ENCODE data around the gene ATP5ME.
"Not testable (repeated sequence)": the region's sequence is repeated elsewhere in the genome, so short reads cannot be mapped to it uniquely, and the experiment has no call there.

ATP5ME gene

DNA sequence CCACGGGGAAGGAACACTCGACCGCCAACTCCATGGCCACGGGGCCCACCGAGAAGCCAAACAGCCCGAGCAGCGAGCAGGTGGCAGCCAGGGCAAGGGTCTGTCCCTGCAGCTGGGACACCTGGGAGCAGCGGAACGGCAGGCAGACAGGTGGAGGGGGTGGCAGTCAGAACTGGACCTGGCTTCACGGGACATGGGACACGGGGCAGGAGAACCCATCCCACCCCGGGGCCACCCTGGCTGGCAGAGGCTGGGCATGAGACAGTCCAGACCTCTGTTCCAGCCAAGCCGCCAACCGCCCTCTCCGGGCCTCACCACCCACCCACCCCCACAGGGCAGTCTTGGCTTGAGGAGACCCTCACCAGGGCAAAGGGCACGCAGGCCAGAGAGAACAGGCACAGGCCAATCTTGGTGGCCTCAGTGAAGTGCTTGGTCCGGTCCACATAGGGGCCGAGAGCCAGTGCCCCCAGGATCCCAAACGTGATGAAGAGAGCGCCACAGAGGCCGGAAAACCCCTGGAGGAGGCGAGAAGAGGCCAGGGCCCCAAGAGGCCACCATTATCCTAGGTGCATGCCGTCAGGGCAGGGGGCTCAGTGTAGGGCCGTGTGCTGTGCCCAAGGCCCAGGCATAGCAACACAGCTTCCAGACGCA lies 9.3 kb upstream of the ATP5ME start:
- no peak for DNase-seq

DNA sequence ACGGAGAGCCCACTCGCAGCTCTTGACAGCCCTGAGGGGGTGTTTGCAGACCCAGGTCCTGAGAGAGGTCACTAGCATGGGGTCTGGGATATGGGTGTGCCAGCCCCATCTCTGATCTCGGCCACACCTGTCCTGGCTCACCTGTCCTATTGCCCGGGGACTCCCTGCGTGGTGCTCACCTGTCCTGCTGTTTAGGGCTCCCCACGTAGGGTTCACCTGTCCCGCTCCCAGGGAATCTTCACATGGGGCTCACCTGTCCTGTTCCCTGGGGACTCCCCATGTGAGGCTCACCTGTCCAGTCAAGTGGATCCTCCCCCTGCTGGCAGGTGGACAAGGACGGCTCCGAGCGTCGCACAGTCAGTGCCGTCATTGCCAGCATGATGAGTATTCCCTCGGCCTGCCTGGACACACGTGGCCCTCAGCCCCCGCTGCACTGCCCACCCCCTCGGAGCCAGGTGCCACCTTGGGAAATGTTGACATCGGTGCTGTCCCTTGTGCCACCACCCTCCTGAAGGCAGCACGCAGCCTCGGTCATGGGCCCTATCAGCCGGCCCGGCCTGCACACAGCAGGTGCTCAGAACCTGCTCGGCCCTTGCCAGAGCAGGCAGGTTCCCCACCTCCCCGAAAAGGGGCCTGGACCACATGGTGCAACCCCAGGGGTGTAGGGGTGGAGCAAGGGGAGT lies 8.6 kb upstream of the ATP5ME start:
- DNase-seq, result no peak

DNA sequence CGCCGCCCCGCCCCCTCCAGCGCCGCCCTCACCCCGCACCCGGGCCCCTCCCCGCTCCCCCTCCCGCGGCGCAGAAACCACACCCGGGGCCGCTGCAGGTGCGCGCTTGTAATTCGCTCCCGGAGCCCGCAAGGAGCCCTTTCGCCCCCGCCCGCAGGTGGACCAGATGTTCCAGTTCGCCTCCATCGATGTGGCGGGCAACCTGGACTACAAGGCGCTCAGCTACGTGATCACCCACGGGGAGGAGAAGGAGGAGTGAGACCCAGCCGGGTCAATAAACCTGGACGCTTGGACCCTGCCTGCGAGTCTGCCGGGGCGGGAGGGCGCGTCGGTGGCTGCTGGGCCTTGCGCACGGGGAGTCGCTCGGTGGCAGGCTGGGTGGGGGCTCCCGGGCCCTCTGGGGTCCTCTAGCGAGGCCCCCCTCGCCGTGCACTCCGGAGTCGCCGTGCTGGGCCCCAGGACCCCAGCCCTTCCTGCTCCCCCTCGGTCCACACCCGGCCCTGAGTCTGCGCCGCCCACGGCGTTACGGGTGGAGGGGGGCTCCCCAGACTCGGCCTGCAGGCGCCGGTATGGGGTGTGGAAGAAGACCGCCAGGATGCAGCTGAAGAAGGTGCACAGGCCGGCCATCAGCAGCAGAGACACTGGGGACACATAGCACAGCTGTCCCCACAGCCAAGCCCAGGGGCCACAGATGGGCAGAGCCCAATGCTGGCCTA lies 7.8 kb upstream of the ATP5ME start:
- DNase-seq, result peak in 1 of 4 experiments; percentile 35

DNA sequence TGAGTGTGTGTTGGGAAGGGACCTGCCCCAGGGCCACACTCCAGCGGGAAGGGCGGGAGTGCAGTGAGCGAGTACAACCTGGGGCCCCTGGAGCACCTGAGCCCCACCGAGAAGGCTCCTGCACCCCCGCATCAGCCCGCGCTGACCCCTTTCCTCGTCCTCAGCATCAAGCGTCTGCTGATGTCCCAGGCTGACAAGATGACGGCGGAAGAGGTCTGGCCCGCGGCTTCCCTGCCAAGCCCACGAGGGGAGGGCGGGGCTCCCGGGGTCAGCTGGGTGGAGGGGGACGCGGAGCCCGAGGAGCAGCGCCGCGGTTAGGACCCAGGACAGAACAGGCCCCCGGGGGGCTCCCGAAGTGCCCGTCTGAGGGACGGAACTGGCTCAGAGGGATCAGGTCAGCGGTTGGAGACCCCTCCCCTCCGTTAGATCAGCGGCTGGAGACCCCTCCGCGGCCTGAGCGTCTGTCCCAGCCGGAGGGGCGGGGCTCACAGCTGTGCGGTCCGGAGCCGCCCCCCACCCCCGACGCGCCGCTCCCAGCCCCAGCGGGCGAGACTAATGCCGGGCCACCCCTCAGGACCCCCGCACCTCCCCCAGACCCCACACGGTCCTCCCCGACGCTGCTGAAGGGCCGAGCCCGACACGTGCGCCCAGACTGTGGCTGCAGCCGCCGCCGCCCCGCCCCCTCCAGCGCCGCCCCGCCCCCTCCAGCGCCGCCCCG lies 7.0 kb upstream of the ATP5ME start:
- peak in 1 of 4 experiments; percentile 31 for DNase-seq

DNA sequence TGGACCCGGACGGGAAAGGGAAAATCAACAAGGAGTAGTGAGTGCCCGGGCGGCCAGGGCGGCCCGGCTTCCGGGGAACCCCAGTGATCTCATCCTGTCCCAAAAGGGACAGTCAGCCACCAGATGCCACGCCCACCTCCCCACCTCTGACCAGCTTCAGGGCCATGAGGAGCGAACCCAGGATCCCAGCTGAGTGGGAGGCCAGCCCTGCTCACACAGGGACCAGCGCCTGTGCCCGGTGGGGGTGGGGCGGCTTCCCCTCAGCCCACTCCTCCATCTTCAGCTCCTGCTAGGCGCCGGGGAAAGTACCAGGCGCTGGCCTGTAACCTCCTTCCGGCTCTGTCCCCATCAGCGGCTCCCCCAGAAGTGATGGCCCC lies 6.5 kb upstream of the ATP5ME start:
- DNase-seq, result no peak

DNA sequence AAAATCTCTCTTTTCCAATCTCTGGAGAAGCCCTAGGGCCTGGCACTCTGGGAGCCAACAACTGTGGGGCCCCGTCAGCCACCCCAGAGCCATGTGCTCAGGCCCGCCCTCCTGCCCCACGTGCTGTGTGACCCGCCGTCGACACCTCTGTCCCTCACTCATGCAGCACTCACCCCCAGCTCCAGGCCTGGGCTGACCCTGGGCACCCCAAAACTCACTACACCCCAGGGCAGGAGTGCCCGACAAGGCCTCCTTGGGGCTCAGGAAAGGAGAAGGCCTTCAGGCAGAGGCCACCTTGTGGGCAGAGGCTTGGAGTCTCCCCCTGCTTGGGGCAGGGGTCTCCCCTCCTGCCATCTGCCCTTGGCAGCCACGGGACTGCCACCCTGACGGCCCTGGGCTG lies 6.0 kb upstream of the ATP5ME start:
- no peak for DNase-seq

DNA sequence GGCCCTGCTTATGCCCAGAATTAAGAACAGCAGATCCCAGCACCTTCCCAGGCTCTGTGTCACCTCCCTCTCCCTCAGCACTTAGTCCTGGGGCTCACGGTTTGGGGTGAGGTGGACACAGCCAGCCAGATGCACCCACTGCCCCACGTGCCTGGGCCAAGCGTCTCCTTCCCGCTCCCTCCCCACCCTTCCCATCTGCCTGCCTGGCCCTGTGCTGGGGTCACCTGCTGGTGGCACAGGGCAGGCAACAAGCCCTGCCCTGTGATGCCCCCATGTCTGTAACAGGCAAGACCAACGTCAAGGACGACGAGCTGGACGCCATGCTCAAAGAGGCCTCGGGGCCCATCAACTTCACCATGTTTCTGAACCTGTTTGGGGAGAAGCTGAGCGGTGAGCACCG lies 5.6 kb upstream of the ATP5ME start:
- DNase-seq, result no peak

DNA sequence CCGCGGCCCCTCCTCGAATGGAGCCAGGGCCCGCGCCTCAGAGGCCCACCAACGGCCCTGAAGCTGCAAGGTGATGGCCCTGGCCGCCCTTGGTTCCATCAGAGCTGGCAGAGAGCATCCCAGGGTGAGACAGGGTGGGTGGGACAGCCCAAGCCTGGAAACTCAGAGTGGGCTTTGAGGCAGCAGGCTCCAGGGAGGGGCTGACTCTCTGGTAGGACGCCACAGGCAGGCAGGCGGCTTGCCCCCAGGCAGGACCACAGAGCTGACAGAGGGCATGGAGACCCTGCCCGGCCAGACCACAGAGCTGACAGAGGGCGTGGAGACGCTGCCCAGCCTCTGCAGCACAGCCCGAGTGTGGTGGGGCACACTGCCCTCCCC lies 5.0 kb upstream of the ATP5ME start:
- DNase-seq, result no peak

DNA sequence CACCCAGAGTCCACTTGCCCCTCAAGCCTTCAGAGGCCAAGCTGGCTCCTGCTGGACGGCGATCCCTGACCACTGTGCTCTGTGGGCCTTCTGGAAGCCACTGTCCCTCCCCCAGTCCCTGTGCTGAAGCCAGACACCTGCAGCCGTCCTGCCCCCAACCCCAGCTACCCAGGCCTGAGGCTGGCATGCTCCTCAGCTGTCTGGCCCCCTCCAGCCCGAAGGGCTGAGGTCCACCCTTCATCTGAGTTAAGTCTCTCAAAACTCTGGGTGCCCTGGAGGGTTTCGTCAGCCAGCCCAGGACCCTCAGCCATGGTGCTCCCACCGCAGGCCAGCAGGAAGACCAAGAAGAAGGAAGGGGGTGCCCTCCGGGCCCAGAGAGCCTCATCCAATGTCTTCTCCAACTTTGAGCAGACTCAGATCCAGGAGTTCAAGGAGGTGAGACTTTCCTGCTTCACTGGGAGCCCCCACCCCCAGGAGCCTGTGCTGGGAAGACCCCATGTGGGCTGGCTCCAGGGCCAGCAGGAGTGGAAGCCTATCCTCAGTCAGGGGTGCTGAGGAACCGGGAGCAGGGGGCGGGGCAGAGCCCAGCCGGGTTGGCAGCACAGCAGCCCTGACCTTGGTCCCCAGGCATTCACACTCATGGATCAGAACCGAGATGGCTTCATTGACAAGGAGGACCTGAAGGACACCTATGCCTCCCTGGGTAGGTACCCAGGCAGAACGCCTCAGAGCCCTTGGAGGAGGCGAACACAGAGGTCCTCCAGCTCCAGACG lies 4.4 kb upstream of the ATP5ME start:
- DNase-seq, result no peak

DNA sequence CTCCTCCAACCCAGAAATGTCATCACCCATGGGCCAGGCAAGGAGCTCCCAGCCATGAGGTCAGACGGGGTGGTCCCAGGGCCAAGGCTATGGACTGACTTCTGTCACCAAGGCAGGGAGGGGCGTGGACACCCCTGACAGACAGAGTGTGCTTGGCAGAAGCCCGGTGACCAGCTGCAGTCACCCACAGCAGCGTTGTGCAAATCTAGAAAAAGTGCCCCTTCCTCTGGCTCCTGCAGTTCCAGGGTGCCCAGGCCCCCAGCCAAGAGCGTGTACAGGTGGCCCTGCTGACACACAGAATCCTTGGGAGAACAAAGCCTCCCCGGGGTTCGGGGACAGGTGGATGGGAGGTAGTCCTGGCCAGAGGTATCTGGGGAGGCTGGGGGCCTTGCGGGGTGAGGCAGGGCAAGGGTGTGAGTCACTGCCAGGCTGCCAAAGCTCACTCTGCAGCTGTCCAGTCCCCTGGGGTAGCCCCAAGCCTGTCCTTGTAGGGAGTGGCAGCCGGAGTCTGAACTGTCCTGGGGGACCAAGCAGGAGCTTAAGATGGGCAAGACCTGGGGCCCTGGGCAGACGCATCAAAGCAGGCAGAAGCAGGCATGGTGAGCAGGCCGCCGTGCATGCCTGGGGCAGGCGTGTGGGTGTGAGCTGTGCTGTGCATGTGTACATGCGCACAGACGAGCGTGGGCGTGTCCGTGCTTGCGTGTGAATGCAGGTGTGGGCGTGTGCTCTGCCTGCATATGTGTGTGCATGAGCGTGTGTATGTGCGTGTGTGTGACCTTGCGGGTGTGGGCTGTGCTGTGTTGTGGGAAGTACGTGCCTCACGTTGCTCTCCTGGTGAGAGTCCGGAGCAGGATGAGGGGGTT lies 3.6 kb upstream of the ATP5ME start:
- no peak for DNase-seq

DNA sequence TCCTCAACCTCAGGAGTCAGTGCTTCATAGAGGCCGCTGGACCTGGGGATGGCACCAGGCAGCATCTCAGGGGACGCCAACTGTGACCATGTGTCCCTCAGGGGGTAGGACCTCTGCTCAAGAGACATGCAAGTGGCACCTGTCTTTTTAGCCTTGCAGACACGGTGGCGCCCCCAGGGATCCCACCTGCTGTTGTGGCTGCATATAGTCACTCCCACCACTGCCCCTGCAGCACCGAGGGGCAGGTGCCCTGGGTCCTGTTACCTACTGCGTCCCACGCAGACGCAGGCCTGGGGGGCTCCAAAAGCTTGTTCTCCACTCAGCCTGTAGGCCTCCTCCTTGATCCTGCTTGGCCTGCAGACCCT lies 2.8 kb upstream of the ATP5ME start:
- DNase-seq, result no peak

DNA sequence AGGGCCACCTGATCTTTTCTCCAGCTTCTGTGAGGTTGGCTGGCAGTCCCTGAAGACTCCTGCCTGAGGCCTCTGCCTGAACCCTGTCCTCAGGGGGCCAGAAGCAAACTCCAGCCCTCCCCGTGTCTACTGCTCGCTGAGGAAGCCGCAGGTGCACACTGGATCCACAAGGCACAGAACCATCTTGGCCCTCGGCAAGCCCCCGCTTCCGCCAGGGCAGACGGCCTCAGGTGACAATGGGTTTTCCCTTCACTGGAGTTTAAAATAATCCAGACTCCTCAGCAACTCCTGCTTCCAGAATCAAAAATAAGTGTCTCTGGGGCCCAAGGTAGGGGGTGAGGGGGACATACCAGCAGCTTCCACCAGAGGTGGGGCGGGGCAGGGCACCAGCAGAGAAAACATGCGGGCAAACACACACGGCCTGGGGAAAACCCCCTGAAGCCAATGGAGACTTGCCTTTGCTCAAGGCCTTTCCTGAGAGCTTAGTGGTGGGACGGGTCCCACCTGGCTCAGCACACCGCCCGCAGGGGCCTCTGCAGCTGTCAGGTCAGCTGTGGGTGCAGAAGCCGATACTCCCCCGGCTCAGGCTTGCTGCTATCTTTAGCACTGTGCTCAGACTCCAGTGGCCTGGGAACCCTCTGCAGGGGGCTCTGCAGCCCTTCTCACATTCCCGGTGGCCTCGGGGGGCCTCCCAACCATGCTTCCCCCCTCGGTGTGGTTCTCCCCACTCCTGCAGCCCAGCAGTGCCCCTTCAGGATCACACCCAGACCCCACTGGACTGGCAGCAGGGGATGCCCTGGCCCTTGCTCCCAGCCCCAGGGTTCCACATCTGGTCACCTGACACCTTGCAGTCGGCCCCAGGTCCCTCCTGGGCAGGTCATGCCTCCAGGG lies 2.1 kb upstream of the ATP5ME start:
- no peak for DNase-seq

DNA sequence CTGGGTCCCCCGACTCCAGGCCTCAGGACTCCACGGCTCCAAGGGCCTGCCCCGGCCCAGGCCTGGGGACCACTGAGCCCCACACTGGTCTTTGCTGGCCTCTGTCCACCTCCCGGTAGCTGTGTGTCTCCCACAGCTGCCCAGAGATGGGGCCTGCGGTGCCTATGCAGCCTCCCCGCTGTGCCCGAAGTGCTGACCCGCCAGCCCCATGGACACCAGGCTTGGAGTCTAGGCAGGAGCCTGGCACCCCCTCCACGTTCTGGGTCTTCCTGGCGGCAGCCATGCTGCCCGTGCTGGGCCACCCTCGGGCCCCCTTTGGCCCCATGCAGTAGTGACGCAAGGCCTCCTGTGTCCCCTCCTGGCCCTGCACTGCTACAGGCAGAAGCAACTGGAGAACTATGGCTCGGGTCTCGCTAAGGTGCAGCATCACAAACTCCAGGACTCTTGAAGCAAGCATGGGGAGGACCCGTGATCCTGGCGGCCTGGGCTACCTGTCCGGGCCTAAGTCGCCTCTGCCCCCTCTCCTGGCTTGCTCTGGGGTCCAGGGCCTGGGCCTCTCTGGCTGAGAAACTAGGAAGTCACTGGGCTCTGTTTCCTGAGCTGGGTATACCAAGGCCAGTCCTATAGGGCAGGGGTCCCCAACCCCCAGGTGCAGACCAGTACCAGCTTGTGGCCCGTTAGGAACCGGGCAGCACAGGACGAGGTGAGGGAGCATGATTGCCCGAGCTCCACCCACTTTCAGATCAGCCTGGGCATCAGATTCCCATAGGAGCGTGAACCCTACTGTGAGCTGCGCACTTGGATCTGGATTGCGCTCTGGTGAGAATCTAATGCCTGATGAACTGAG lies 1.2 kb upstream of the ATP5ME start:
- DNase-seq, result no peak

DNA sequence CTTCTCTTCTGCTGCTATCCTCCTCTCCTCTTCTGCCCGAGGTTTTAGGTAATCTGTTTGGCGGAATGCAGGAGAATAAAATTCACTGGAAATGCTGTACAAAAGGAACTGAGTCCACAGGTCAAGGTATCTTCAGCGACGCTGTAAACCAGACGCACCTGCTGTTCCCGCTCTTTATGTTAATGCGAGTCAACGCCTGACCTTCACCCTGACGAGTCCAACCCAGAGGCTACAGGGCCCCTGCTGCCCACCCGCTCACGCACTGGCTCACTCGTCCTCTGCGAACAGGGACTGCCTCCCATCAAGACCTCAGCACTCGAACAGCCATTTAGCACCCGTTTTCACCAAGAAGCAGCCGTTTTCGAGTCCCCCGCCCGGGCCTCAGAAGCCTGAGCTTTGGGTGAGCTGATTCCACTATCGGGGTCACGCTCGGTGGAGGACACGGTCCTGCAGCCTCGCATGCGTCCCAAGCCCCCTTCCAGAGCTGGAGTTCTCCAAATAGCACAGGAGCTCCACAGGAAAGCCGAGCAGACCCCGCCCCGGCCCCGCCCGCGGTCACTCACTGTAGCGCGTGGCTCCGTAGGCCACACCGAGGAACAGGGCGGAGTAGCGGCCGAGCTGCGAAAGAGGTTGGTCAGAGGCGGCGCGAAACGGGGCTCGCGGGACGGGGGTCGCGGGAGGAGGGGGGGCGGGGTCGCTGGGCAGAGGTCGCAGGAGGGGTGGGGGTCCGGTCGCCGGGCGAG lies 556 bp downstream of the ATP5ME start:
- no peak for DNase-seq

DNA sequence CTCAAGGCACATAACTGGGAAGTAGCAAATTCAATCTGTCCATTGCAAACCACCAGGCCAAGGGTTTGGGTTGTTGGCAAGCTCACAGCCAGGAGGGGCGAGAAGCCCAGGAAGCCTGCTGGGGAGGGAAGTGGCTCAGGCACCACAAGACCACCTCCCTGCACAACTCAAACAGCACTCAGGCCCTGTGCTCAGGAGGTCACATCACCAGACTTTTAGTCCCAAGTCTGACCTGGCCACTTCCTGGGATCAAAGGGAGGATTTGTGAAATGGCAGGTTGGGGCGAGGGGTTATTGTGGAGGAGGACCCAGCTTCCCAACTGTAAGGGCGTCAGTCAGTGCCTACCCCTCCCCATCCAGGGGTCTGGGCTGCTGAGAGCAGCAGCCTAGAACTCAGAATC lies 2.3 kb downstream of the ATP5ME start:
- DNase-seq, result no peak

DNA sequence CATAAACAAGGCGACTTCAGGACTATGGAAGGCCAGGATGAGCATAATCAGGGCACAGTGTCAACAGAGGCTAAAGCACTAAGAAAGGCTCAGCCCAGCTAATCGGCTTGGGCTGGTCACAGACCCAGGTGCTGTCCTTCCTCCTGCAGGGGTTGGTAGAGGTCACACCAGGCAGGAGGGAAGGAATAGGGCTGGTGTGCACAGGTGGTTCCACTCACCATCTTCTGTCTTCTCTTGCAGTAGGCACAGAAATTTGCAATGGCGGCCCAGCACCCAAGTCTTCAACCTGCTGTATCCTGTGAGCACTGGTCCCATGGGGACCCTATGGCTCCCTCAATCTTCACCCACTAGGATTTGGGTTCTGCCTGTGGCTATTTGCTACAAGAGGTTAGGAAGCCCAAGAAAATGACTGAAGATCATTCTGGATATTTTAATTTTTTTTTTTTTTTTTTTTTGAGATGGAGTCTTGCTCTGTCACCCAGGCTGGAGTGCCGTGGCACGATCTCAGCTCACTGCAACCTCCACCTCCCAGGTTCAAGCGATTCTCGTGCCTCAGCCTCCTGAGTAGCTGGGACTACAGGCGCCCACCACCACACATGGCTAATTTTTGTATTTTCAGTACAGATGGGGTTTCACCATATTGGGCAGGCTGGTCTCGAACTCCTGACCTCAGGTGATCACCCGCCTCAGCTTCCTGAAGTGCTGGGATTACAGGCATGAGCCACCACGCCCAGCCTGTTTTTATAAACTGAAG lies 4.1 kb downstream of the ATP5ME start:
- DNase-seq, result not testable (repeated sequence)

DNA sequence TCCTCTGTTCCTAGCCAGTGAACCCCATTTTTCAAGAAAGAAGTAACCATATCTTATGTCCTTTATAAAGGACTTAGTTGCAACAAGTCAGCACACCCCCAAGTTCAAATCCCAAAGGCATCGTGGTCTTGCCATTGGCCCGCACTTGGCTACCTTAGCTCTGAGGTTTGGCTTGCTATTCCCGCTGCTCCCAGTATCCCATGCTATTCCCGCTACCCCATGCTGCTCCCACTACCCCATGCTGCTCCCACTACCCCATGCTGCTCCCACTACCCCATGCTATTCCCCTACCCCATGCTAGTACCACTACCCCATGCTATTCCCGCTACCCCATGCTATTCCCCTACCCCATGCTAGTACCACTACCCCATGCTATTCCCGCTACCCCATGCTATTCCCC lies 5.9 kb downstream of the ATP5ME start:
- DNase-seq, result not testable (repeated sequence)

DNA sequence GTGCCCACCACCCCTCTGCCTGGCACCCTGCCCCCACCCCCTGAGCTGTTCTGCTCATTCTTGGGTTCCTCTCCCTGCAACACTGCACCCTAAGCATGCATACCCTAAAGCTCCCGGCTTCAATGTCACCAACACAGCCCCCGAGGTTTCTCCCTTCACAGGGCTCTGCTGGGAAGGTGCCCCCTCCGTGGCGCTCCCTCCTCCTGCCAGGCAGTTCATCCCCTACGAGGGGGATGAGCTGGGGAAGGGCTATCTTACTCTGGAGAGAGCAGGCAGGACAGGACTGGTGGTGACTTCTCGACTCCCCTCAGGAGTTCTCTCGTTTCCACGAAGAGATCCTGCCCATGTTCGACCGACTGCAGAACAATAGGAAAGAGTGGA lies 6.5 kb downstream of the ATP5ME start:
- DNase-seq, result no peak

All from activated naive CD4-positive, alpha-beta T cell (primary cell).